ENCODE measurements around the gene CHORDC1. TPM values are rescaled to one million over a fixed set of nuclear protein-coding genes. Genes with fewer than 3 reads are reported as not detected.
"Not testable (repeated sequence)": the region's sequence is repeated elsewhere in the genome, so short reads cannot be mapped to it uniquely, and the experiment has no call there.

Gene CHORDC1
- 10 to 100 TPM; 17.3 to 18.4 TPM for total RNA-seq
- long read RNA-seq, transcript CHORDC1-201 (11 exons, 2,654 nt): major isoform, 15 of 16 reads
- long read RNA-seq, partial matches to known transcripts: 0 of 16 reads
- long read RNA-seq, other reads (novel, unspliced or antisense): 1 of 16 reads

DNA sequence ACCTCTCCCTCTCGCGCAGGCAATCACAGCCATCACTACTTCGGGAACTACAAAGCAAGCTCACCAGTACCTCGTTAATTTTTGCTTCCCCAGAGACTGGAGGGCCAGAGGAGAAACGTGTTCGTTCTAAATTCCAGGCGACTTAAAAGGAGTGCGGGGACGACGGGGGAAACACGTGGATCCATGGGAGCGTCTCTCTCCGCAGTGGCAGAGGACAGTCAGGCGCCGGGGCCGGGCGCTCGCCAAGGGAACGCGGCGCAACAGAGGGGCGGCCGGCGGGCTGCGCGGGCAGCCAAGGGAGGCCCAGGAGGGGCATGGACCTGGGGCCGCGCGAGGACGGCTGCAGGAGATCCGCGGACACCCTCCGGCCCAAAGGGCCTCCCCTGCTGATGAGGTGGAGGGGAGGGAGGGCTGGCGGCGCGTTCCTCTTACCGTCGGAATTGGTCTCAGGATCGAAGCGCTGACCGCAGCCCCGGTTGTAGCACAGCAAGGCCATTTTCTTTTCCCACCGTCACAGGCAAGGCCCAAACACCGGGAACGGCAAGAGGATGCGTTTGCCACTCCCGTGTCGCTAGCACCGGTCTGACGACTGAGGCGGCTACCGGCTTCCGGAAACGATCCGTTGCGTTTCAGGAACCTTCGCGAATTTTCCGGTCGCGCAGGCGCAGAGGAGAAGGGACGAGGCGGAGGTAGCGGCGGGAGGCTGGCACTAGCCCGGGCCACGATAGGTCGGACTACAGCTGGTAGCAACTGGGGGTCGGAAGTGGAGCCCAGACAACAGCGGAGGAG is at the start of gene CHORDC1:
Gene CHORDC1, minus strand, starts transcription at position 591 of the 789 bp plus-strand sequence. Its CDS starts 95 bp downstream, at position 496.
- DNase-seq (peak; percentile 92 to 95), ATAC-seq (peak; percentile 98)
- intact Hi-C loops (cut with DNase I, micrococcal nuclease): no loop called here

GRCh38 chr11:90257158-90257525 is 34.3 kb upstream of the CHORDC1 start:
- no peak for ATAC-seq
- DNase-seq: no peak
- intact Hi-C loops (cut with DNase I, micrococcal nuclease): no loop called here

- intact Hi-C loops (cut with DNase I, micrococcal nuclease): no loop called here
- ATAC-seq (no peak), DNase-seq (no peak)
These were observed 33.7 kb upstream of the CHORDC1 start for GRCh38 chr11:90256404-90257157.

- ATAC-seq (no peak), DNase-seq (no peak)
- intact Hi-C loops (cut with DNase I, micrococcal nuclease): no loop called here
These were observed 31.2 kb upstream of the CHORDC1 start for GRCh38 chr11:90254065-90254464.

- DNase-seq (no peak), ATAC-seq (no peak)
- intact Hi-C loops (cut with DNase I, micrococcal nuclease): no loop called here
These were observed 29.2 kb upstream of the CHORDC1 start for GRCh38 chr11:90252053-90252452.

- ATAC-seq: no peak
- intact Hi-C loops (cut with DNase I, micrococcal nuclease): no loop called here
- no peak for DNase-seq
These were observed 28.8 kb upstream of the CHORDC1 start for GRCh38 chr11:90251599-90251998.

DNA sequence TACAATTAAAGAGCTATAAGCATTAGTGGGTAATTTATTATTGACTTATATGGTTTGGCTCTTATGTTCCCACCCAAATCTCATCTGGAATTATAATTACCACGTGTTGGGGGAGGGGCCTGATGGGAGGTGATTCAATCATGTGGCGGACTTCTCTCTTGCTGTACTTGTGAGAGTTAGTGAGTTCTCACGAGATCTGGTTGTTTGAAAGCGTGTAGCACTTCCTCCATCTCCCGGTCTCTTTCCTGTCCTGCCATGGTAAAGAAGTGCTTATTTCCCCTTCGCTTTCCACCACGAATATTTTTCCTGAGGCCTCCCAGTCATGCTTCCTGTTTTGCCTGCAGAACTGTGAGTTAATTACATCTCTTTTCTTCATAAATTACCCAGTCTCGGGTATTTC is 28.1 kb upstream of the CHORDC1 start:
- intact Hi-C loops (cut with DNase I, micrococcal nuclease): no loop called here
- no peak for ATAC-seq
- DNase-seq: no peak

DNA sequence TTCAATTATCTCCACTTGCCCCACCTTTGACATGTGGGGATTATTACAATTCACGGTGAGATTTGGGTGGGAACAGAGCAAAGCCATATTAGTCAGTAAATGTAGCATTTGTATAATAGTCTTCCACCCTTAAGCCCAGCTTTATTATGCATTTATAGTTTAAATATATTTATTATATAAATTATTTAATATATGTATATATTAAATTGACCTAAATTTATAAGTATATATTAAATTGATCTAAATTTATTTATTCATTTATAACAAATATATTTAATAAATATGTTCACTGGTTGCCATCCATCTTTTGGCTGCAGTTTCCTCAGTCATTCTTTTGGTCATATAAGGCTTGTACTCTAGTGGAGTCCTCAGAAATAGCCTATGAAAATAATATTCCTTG is 23.6 kb upstream of the CHORDC1 start:
- no peak for DNase-seq
- intact Hi-C loops (cut with DNase I, micrococcal nuclease): no loop called here

GRCh38 chr11:90243534-90243933 is 20.7 kb upstream of the CHORDC1 start:
- intact Hi-C loops (cut with DNase I, micrococcal nuclease): no loop called here
- ATAC-seq: no peak
- no peak for DNase-seq

More for the DNA sequence above, 23.6 kb upstream of the CHORDC1 start:
- ATAC-seq: no peak

GRCh38 chr11:90242894-90243416 is 20.1 kb upstream of the CHORDC1 start:
- no peak for ATAC-seq

GRCh38 chr11:90241414-90241813 is 18.6 kb upstream of the CHORDC1 start:
- intact Hi-C loops (cut with DNase I, micrococcal nuclease): no loop called here

More at GRCh38 chr11:90242894-90243416, 20.1 kb upstream of the CHORDC1 start:
- DNase-seq: no peak
- intact Hi-C loops (cut with DNase I, micrococcal nuclease): no loop called here

GRCh38 chr11:90239967-90240636 is 17.3 kb upstream of the CHORDC1 start:
- ATAC-seq; intact Hi-C loops (cut with DNase I, micrococcal nuclease); DNase-seq: not testable (repeated sequence)

More at GRCh38 chr11:90241414-90241813, 18.6 kb upstream of the CHORDC1 start:
- DNase-seq (no peak), ATAC-seq (no peak)

- intact Hi-C loops (cut with DNase I, micrococcal nuclease): no loop called here
- DNase-seq (no peak), ATAC-seq (no peak)
These were observed 14.2 kb upstream of the CHORDC1 start for GRCh38 chr11:90237004-90237403.

GRCh38 chr11:90235526-90235925 is 12.7 kb upstream of the CHORDC1 start:
- ATAC-seq: no peak
- DNase-seq: no peak
- intact Hi-C loops (cut with DNase I, micrococcal nuclease): no loop called here

DNA sequence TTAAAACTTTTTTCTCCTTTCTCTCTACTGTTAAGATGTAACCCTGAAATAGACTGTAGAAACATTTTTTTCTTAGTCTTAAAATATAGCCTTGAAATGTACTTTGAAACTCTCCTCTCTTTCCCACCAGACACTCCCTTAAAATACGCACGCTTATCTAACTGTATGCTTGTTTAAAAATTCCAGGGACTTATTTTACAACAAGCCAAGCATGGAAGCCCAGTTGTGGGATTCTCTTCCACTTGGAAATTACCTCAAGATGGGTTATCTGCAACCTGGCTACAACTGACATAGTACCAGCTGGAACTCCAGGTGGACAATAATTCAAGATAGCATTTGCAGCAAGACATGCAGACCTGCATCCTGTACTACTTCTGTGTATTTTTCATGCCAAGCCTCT is 12.1 kb upstream of the CHORDC1 start:
- ATAC-seq (peak; percentile 76), DNase-seq (no peak)
- intact Hi-C loops (cut with DNase I, micrococcal nuclease): no loop called here

DNA sequence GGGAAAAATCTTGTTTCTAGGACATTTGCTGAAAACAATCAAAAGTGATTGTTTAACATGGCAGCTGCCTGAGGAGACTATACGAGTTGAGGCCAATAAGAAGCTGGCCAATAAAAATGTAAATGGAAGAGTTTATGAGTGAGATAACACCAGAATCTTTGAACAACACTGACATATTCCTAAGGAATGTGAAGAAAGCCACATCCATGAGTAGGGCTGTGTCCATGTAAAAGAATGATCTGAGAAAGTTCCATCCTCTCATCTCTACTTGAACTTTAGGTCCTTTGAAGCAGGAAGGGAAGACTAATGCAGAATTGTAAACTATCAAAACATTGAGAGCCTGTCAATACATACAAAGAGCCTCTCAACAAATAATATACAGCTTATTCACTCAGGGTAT is 6.9 kb upstream of the CHORDC1 start:
- DNase-seq (no peak), ATAC-seq (no peak)
- intact Hi-C loops (cut with DNase I, micrococcal nuclease): no loop called here

DNA sequence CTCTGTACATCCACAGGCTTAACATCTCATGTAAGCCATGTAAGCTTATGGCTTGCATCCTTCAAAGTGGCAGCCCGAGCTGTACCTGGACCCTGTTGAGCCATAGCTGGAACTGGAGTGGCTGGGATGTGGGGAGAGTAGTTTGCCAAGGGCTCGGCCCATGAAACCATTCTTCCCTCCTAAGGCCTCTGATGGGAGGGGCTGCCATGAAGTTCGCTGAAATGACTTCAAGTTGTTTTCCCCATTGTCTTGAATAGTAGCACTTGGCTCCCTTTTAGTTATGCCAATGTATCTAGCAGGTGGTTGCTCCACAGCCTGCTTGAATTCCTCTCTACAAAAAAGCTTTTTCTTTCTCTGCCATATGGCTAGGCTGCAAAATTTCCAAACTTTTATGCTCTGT is 5.2 kb upstream of the CHORDC1 start:
- DNase-seq: no peak
- no peak for ATAC-seq
- intact Hi-C loops (cut with DNase I, micrococcal nuclease): no loop called here

- ATAC-seq: peak; percentile 66
- no peak for DNase-seq
- intact Hi-C loops (cut with DNase I, micrococcal nuclease): no loop called here
These were observed 368 bp upstream of the CHORDC1 start for GRCh38 chr11:90223248-90223585.

- peak; percentile 10 for ATAC-seq
- intact Hi-C loops (cut with DNase I, micrococcal nuclease): no loop called here
These were observed 918 bp downstream of the CHORDC1 start for GRCh38 chr11:90221803-90222458.

More at GRCh38 chr11:90221803-90222458, 918 bp downstream of the CHORDC1 start:
- DNase-seq: no peak

Data from left colon (tissue), 2 donors.